Adrenal gland (tissue), 5 donors: ENCODE data around the gene ERBB2.

ENCODE experiments used
- POLR2A ChIP-seq, 2 donors: fragments of 450-650 bp; IDR thresholded peaks; one replicate each; pipeline ENCODE4 v1.6.1; 2017; ENCODE audit warnings: antibody characterized with exemption in 2 of 2, mild to moderate bottlenecking in 2 of 2, moderate library complexity in 1 of 2
- TF ChIP-seq, protein P1 (sequence below), 6 experiments: fragments of 450-650 bp in 4 of 6; fragments of 200-600 bp in 2 of 6; sonication (generic) in 1 of 6; IDR thresholded peaks; 1 replicate in 5 of 6; 2 replicates in 1 of 6; pipeline versions ENCODE4 v1.5.1 to v1.8.0; 2016 to 2021; ENCODE audit warnings: antibody characterized with exemption in 6 of 6, mild to moderate bottlenecking in 2 of 6, moderate library complexity in 1 of 6
- donor health status: DM: no; HTN: no; CAD: no.

DNA sequence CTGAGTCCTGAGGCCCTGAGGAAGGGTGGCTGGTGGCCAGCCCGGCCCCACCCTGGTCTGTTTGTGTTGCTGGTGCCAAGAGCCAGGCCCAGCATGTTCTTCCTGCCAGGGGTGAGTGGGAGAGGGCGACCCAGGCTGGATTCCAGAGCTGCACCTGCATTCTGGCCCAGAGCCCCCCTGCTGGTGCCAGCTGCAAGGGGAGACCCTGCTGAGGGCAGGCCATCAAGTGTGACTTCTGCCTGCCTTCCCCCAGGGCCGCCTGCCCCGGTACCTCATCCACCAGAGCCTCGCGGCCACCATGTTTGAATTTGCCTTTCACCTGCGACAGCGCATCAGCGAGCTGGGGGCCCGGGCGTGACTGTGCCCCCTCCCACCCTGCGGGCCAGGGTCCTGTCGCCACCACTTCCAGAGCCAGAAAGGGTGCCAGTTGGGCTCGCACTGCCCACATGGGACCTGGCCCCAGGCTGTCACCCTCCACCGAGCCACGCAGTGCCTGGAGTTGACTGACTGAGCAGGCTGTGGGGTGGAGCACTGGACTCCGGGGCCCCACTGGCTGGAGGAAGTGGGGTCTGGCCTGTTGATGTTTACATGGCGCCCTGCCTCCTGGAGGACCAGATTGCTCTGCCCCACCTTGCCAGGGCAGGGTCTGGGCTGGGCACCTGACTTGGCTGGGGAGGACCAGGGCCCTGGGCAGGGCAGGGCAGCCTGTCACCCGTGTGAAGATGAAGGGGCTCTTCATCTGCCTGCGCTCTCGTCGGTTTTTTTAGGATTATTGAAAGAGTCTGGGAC is 37.1 kb upstream of the ERBB2 start:
- TF ChIP-seq, protein P1, sequence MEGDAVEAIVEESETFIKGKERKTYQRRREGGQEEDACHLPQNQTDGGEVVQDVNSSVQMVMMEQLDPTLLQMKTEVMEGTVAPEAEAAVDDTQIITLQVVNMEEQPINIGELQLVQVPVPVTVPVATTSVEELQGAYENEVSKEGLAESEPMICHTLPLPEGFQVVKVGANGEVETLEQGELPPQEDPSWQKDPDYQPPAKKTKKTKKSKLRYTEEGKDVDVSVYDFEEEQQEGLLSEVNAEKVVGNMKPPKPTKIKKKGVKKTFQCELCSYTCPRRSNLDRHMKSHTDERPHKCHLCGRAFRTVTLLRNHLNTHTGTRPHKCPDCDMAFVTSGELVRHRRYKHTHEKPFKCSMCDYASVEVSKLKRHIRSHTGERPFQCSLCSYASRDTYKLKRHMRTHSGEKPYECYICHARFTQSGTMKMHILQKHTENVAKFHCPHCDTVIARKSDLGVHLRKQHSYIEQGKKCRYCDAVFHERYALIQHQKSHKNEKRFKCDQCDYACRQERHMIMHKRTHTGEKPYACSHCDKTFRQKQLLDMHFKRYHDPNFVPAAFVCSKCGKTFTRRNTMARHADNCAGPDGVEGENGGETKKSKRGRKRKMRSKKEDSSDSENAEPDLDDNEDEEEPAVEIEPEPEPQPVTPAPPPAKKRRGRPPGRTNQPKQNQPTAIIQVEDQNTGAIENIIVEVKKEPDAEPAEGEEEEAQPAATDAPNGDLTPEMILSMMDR (IDR thresholded peaks at IDR 0.05): no peak
- TF ChIP-seq POLR2A (IDR thresholded peaks at IDR 0.05): no peak
